Activated effector memory CD4-positive, alpha-beta T cell treated with Interleukin-2 at 50 U/mL for 16 hours (primary cell): ENCODE measurements around the gene KCTD1.

ENCODE experiments used
- DNase-seq: peaks from one replicate; pipeline ENCODE4 v3.0.0-alpha.2; 2020

The KCTD1 gene

DNA sequence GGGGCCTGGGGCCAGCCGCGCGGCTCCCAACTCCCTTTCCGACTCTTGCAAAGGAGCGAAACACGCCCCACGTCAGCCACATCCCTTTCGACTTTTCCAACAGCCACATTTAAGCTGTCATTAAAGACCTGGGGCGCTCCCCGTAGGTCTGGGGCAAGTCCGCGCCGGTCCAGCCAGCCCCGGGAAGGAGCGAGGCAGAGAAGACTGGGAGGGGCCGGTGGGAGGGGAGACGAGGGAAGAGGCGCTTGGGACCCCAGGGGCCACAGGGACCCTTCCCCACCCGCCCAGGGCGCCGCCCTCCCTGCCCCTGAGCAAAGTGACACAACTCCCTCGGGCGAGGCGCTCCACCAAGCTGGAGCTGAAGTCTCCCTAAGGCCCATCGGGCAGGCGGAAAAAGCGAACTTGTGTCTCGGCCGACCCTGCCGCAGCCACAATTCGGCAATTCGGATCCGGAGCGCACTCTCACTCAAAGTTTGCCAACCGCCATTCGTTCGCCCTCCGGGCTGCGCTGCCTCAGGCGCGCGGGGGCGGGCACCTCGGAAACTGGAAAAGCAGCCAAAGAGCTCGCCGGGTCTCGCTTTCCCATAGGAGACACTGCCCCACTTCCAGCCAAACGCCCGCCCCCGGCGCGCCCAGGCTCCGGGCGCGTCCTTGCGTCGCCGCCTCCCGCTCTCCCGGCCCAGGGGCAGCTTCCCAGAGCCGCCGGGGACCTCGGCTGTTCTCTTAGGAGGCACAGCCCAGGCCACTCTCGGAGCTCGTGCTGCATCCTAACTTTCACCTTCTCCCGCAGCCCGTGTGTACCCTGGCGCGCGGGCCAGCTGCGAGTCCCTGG is 1.1 kb upstream of the KCTD1 start:
- DNase-seq: no peak

DNA sequence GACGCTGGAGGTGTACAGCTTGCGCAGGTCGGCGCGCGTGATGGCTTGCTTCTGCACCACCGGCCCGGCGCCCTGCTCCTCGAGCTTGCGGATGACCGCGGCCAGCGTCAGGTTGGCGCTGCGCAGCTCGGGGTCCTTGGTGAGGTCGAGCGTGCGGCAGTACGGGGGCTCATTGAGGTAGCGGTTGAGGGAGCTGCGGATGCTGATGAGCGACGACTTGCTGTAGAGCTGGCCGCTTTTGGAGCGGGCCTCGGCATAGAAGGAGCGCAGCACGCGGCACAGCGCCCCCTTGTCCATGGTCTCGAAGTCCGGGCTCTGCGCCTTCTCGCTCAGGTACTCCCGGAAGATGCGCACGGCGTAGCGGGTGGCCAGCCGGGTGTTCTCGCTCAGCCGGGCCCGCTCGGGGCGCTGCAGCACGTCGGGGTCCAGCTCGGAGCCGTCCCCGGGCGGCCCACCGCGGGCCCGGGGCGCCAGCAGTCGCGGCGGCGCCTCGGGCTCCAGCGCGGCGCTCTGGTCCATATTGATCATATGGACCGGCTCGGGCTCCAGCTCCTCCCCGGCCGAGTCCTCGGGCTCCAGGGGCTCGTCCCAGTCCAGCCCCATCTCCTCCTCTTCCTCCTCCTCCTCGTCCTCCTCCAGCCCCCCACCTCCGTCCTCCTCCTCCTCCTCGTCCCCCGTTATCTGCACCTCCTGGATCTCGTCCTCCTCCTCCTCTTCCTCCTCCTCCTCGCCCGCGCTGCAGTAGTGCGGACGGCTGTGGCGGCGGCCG is 523 bp downstream of the KCTD1 start:
- peak; percentile 23 for DNase-seq

GRCh38 chr18:26546875-26547645 is 1.3 kb downstream of the KCTD1 start:
- DNase-seq: no peak

GRCh38 chr18:26546170-26546874 is 2.0 kb downstream of the KCTD1 start:
- DNase-seq: no peak

DNA sequence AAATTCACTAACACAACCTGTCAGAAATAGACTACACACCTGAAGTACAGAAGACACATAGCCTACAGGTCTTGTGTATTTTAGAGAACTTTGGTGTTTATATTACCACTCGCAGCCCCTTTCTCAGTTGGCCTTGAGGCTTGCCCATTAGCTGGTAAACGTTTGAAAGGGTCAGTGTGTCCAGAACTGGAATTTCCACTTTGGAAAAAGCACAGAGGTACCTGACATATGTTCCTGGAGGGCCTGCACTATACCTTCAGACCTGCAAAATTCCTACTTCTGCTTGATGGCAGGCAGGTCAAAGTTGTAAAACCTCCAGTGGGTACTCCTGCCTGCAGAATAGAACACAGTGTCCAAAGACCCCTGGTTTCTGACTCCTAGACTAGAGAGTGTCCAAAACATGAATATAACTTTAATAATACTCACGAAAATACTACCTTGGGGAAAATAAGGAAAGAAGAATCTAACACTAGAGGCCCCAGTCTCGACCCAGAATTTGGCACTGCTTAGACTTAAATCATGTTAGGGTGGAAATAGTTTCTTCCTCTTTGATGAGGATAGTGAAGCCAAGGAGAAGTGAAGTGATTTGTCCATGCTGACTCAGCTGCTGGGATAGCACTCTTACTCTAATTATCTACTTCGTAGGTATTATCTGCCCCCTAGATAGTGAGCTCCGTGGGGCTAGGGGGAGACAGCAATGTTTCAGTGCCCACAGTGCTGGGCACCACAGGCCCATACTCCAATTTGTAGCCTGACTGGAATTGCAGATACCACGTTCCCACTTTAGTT is 2.8 kb downstream of the KCTD1 start:
- DNase-seq: no peak

DNA sequence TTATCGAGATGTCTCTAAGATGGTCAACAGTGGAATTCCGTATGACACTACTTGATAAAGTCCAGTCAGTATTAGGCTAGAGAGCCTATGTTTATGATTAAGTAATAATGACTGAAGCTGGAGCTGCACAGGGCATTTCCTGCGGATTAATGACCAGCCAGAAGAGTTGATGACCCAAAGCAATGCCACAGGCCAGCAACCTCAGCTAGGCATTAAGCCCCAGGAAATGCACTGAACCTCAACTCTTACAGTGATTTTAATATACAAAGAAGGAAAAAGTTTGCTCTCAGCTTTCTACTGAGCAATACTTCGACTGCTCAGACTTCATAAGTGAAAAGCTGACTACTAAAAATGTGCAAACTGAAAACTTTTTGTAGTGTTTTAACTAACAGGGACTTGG is 3.9 kb downstream of the KCTD1 start:
- no peak for DNase-seq

GRCh38 chr18:26543373-26543772 is 5.0 kb downstream of the KCTD1 start:
- DNase-seq: no peak

- no peak for DNase-seq
Observed at GRCh38 chr18:26540043-26540628, 8.2 kb downstream of the KCTD1 start.

DNA sequence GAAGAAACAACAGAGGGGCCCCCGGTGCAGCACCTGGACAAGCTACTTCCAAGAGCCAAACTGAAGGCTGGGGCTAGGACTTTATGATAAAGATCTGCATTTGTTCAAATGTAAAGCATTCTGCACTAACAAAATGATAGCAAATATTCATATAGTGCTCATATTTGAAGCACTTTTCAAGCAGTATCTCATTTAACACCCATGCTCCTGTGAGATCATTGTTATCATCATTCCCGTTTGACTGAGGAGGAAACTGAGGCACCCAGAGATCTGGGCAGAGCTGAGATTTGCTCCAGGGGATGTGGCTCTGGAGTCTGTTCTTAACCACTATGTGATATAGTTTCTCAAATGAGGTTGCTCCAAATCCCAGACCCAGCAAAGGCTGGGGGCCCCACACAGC is 9.8 kb downstream of the KCTD1 start:
- DNase-seq: no peak

- no peak for DNase-seq
Observed at GRCh38 chr18:26536664-26537063, 11.7 kb downstream of the KCTD1 start.

GRCh38 chr18:26536032-26536431 is 12.3 kb downstream of the KCTD1 start:
- DNase-seq: no peak

DNA sequence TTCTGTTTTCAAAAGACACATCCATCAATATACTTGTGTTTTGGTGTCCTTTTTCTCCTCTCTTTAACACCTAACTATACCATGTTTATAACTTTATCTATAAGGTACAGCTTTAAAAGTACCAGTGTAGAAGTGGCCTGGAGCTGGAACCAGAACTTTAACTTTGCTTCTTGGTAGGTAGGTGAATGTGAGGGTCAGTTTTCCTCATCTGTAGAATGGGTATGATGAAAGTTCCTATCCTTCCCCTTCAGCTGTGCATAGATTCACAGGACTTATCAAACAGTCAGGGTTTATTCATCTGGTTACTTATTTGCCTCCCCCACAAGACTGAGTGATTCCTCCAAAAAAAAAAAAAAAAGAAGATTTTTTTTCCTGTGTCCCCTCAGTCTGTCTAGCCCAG is 12.7 kb downstream of the KCTD1 start:
- DNase-seq: no peak

DNA sequence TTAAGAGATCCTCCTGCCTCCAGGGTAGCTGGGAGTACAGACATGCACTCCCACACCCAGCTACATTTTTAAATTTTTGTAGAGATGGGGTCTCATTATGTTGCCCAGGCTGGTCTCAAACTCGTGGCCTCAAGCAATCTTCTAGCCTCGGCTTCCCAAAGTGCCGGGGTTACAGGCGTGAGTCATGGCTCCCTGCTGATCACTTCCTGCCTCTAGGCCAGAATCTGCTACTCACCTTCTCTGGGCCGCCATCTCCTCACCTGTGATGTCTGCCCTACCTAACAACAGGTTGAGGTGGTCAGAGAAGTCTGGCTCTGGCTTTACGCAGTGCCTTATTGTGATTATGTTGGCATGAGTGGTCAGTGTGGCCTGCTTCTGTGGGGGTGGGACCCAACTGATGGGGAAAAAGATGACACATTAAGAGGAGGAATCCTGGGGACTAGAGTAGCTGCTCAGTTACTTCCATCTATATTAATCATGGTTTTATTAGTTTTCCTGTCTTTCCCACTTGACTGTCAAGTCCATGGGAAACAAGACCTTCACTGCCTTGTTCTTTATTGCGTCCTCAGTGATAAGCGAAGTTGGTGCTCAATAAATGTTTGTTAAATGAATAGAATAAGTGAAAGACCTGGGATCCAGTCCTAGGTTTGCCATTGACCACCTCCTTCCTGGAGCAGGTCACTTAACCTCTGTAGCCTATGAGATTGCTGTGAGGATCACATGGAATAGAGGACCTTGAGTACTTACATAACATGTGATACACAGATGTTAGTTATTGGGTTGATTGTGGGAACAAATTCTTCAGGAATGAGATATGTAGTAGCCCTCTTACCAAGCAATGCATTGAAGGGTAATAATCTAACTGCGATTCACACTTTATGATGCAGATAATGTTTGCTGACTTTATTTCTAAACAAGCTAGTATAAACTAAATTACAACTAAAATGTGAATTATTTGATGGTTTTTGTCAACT is 15.7 kb downstream of the KCTD1 start:
- DNase-seq: no peak

GRCh38 chr18:26531605-26532298 is 16.6 kb downstream of the KCTD1 start:
- no peak for DNase-seq

DNA sequence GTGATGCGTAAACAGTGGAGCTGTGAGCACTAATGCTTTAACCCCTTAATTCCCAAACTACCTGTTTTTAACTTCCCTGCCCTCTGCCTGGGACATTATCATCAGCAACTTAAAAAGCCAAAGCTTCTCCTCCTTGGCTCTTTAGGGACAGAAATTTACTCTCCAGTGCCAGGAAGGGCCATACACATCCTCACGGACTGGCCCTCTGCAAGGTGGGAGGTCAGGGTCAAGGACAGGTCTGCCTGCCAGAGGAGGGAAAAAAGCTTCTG is 21.5 kb downstream of the KCTD1 start:
- no peak for DNase-seq

GRCh38 chr18:26526128-26526965 is 22.0 kb downstream of the KCTD1 start:
- DNase-seq: no peak

DNA sequence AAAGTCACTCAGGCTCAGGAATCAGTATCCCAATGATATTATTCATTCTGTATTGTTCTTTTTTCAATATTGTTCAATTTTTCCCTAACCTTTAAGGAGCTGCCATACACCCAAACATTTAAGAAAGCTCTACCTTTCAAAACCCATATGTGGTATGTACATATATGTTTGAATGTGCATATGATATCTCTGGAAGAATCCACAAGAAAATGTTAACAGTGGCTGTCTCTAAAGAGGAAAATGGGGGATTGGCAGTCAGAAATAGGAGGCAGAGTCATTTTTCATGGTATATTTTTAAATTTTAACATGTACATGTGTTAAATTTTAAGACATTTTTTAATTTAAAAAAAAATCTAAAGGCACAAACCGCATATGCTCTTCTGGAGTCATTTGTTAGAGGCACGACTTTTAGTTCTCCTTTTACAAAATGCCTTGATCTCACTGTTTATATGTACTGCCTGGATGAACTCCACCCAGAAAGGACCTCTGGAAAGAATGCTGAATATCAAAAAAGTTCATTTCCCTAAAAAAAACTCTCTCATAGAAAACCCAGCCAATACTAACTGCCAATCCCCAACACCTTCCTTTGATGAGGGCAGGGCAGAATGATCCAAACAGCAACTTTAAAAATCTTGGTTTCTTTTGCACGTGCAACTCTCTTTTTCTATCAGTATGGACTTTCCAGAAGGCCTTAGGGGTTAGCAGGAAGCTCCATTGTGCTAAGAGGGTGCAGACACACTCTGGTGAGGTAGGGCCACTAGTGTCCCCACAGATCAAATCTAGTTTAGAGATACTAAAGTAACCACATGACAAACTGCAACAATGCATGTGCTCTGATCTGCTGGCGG is 23.6 kb downstream of the KCTD1 start:
- no peak for DNase-seq

DNA sequence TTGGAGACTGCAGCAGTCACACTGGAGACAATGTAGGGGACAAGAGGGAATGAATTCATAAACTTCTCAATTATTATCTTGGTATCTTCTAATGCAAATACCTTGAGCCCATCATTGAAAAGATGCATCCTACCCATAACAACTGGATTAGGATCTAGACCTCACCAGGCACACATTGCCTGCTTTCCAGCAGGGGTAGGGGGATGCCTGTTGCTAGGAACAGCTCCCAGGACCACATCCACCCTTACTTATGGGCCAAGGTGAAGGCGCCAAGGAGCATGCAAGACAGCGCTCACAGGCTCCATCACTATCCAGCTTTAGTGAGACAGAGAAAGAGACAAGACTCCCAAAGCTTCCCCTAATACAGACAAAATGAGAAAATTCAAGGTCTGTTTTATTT is 24.4 kb downstream of the KCTD1 start:
- no peak for DNase-seq
